Measurements from ENCODE around the gene GTSE1.

- TF ChIP-seq POLR2A (IDR thresholded peaks at IDR 0.05; ENCODE audit: low read length) (no peak), GATA1 (IDR thresholded peaks at IDR 0.05; ENCODE audit: low read depth, low read length) (no peak)
Measured at GRCh38 chr22:46356496-46357480, 60.1 kb downstream of the GTSE1 start.

Data from erythroblast (primary cell).